Liver (tissue), 9 donors: ENCODE data around the gene FAM76B. TPM values are rescaled to one million over a fixed set of nuclear protein-coding genes. Genes with fewer than 3 reads are reported as not detected.

Experiments
- DNase-seq: peaks from one replicate; pipeline ENCODE4 v3.0.0-alpha.2; 2017; ENCODE audit warnings: low spot score
- H3K27ac ChIP-seq, 2 donors: one replicate each; pipeline ENCODE4 v1.7.0; 2013; ENCODE audit warnings: inconsistent platforms in 2 of 2, low read length in 2 of 2, control low read depth in 1 of 2, low read depth in 1 of 2, mild to moderate bottlenecking in 1 of 2
- H3K27me3 ChIP-seq, 4 donors: one replicate each; pipeline versions ENCODE4 v1.6.1 to v1.7.0; 2013; ENCODE audit warnings: low read length in 3 of 4, inconsistent platforms in 1 of 4, mild to moderate bottlenecking in 1 of 4, moderate library complexity in 1 of 4; ENCODE audit not compliant: control insufficient read depth in 4 of 4, insufficient read depth in 4 of 4
- H3K36me3 ChIP-seq, 4 donors: one replicate each; pipeline versions ENCODE4 v1.6.1 to v1.7.0; 2013; ENCODE audit warnings: low read length in 3 of 4, mild to moderate bottlenecking in 3 of 4, low read depth in 1 of 4, moderate library complexity in 1 of 4; ENCODE audit not compliant: control insufficient read depth in 4 of 4, insufficient read depth in 3 of 4
- H3K4me1 ChIP-seq, 4 donors: one replicate each; pipeline versions ENCODE4 v1.6.1 to v1.7.0; 2013; ENCODE audit warnings: low read length in 3 of 4, mild to moderate bottlenecking in 3 of 4, moderate library complexity in 1 of 4; ENCODE audit not compliant: control insufficient read depth in 4 of 4, insufficient read depth in 4 of 4
- H3K4me3 ChIP-seq, 3 donors: one replicate each; pipeline versions ENCODE4 v1.6.1 to v1.7.0; 2013; ENCODE audit warnings: low read length in 3 of 3, control low read depth in 1 of 3, low read depth in 1 of 3, mild to moderate bottlenecking in 1 of 3
- H3K9ac ChIP-seq, 2 donors: one replicate each; pipeline ENCODE4 v1.7.0; 2013; ENCODE audit warnings: low read length in 2 of 2, mild to moderate bottlenecking in 2 of 2, moderate library complexity in 2 of 2, control low read depth in 1 of 2, low read depth in 1 of 2
- H3K9me3 ChIP-seq, 4 donors: one replicate each; pipeline versions ENCODE4 v1.6.1 to v1.7.0; 2013; ENCODE audit warnings: low read length in 3 of 4; ENCODE audit not compliant: control insufficient read depth in 4 of 4
- EGR1 ChIP-seq, 2 donors: IDR thresholded peaks; 2 replicates each; pipeline ENCODE4 v1.6.1; 2016 to 2018; ENCODE audit warnings: antibody characterized with exemption in 2 of 2, low read depth in 2 of 2
- FOXA1 ChIP-seq: IDR thresholded peaks from 2 replicates; pipeline ENCODE4 v1.6.1; 2016; ENCODE audit warnings: antibody characterized with exemption
- FOXA2 ChIP-seq: IDR thresholded peaks from 2 replicates; pipeline ENCODE4 v1.6.1; 2016; ENCODE audit warnings: antibody characterized with exemption
- GABPA ChIP-seq, 2 donors: IDR thresholded peaks in 1 of 2; conservative IDR thresholded peaks in 1 of 2; 2 replicates each; pipeline ENCODE4 v1.6.1; 2016; ENCODE audit warnings: antibody characterized with exemption in 2 of 2, mild to moderate bottlenecking in 1 of 2, moderate library complexity in 1 of 2
- HNF4A ChIP-seq, 2 donors: conservative IDR thresholded peaks; 2 replicates each; pipeline ENCODE4 v1.6.1; 2016; ENCODE audit warnings: antibody characterized with exemption in 2 of 2, mild to moderate bottlenecking in 2 of 2
- HNF4G ChIP-seq: IDR thresholded peaks from 2 replicates; pipeline ENCODE4 v1.6.1; 2016; ENCODE audit warnings: antibody characterized with exemption
- JUND ChIP-seq, 2 donors: IDR thresholded peaks; 2 replicates each; pipeline ENCODE4 v1.6.1; 2016; ENCODE audit warnings: antibody characterized with exemption in 2 of 2
- NR2F2 ChIP-seq: IDR thresholded peaks from 2 replicates; pipeline ENCODE4 v1.6.1; 2016; ENCODE audit warnings: antibody characterized with exemption
- RAD21 ChIP-seq, 2 donors: IDR thresholded peaks; 2 replicates each; pipeline ENCODE4 v1.6.1; 2016; ENCODE audit warnings: antibody characterized with exemption in 2 of 2, mild to moderate bottlenecking in 2 of 2
- REST ChIP-seq: IDR thresholded peaks from 2 replicates; pipeline ENCODE4 v1.6.1; 2016; ENCODE audit warnings: antibody characterized with exemption, mild to moderate bottlenecking
- RXRA ChIP-seq, 2 donors: IDR thresholded peaks; 2 replicates each; pipeline ENCODE4 v1.6.1; 2017 to 2018; ENCODE audit warnings: antibody characterized with exemption in 2 of 2, mild to moderate bottlenecking in 1 of 2
- SP1 ChIP-seq: IDR thresholded peaks from 2 replicates; pipeline ENCODE4 v1.6.1; 2018; ENCODE audit warnings: antibody characterized with exemption, mild to moderate bottlenecking
- TAF1 ChIP-seq: conservative IDR thresholded peaks from 2 replicates; pipeline ENCODE4 v1.6.1; 2016; ENCODE audit warnings: antibody characterized with exemption, mild to moderate bottlenecking
- YY1 ChIP-seq: IDR thresholded peaks from 2 replicates; pipeline ENCODE4 v1.6.1; 2016; ENCODE audit warnings: antibody characterized with exemption, mild to moderate bottlenecking
- ZBTB33 ChIP-seq: IDR thresholded peaks from 2 replicates; pipeline ENCODE4 v1.6.1; 2016; ENCODE audit warnings: antibody characterized with exemption
- WGBS: extraction: QIAGEN DNeasy Blood & Tissue Kit; methylation state at CpG from one replicate; pipeline ENCODE4 v1.1.7; 2013; 5-methylcytosine and 5-hydroxymethylcytosine counted together
- polyA plus RNA-seq, 2 donors: library from polyadenylated mRNA; stranded (reverse) in 1 of 2; unstranded in 1 of 2; fragments of 200-250 nt in 1 of 2; fragments of >200 nt in 1 of 2; fragmentation: Nextera tagmentation in 1 of 2; extraction: Ambion mirVana in 1 of 2; gene quantifications; one replicate each; pipeline versions ENCODE4 v1.2.1 to v1.2.3, GENCODE V29; 2013 to 2015
- total RNA-seq, 2 donors: library from RNA; depleted of rRNA; stranded (reverse); fragments of >200 nt; gene quantifications; one replicate each; pipeline ENCODE4 v1.2.3, GENCODE V29; 2014
- TF ChIP-seq, protein P1 (sequence below): IDR thresholded peaks from 2 replicates; pipeline ENCODE4 v1.6.1; 2016; ENCODE audit warnings: antibody characterized with exemption
- TF ChIP-seq, protein P2 (sequence below): fragments of 150-350 bp; IDR thresholded peaks from 2 replicates; pipeline ENCODE4 v1.5.1; 2017; ENCODE audit warnings: improper control_type of control experiment, low read depth, low read length; ENCODE audit not compliant: missing input control
- TF ChIP-seq, protein P3 (sequence below): IDR thresholded peaks from 2 replicates; pipeline ENCODE4 v1.6.1; 2016; ENCODE audit warnings: antibody characterized with exemption
- donor health status: healthy.
- donor health status: healthy.
- donor health status: healthy.
- donor health status: healthy.
- donor health status: healthy.

The FAM76B gene
- total and polyA plus RNA-seq, 4 donors: 5.0 to 62.9 (median 19.3) TPM

DNA sequence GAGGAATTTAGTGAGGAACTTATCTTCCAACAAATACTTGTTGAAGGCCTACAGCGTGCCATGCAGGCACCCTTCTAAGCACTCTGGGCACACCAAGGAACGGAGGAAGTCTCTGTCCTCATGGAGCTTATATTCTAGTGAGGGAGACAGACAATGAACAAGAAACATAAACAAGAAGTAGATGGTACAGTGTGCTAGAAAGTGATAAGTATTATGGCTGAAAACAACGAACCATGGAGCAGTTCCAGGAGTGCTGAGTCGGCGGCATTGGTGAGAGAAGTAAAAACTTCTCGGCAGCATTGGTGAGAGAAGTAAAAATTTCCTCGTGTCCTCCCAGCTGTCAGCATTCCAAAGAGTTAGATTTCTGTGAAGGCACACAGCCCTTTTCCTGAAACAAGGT, 53.2 kb downstream of the FAM76B start:
- H3K4me3 ChIP-seq: no peak overlapping the region
- no peaks in the 10 kb centered on the region for H3K4me1 ChIP-seq
- DNase-seq: peak; percentile 52
- 65% methylated on average over 7 of the region's 7 CpGs for WGBS
- TF ChIP-seq, protein P1, sequence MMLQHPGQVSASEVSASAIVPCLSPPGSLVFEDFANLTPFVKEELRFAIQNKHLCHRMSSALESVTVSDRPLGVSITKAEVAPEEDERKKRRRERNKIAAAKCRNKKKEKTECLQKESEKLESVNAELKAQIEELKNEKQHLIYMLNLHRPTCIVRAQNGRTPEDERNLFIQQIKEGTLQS: no peak
- no peak for TF ChIP-seq REST
- no peak overlapping the region for H3K27ac ChIP-seq
- H3K9me3 ChIP-seq: no peaks in the 10 kb centered on the region
- no peaks in the 10 kb centered on the region for H3K36me3 ChIP-seq
- H3K27me3 ChIP-seq: no peaks in the 10 kb centered on the region
- no peak overlapping the region for H3K9ac ChIP-seq

DNA sequence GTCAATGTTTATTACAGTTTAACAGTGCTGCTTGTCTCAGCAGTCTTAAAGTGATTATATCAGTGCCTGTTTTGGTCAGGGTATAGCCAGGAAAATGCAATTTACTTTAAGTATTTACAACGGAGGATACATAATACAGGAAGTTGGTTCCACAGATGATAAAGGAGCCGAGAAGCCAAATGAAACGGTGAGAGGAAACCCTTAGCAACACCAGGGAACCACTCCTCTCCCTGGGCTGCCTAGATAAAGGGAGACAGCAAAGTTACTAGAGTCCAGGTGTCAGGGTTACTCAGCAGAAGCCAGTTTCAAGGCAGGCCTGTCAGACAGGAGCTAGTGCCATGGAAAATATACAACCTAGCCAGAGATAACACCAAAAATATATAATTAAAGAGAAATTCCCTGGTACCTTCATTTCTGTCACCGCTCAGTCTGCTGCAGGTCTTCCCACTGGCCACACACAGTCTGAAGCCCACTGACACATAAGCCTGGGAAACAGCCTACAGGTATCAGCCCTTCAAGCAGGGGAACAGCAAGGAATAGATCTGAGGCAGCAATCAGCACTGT, 55.5 kb downstream of the FAM76B start:
- Histone ChIP-seq H3K27ac (no peak overlapping the region), H3K36me3 (no peaks in the 10 kb centered on the region), H3K4me1 (no peaks in the 10 kb centered on the region), H3K4me3 (no peak overlapping the region), H3K27me3 (no peaks in the 10 kb centered on the region), H3K9ac (no peak overlapping the region), H3K9me3 (no peaks in the 10 kb centered on the region)
- peak; percentile 65 for DNase-seq
- TF ChIP-seq, protein P1: no peak
- TF ChIP-seq REST (no peak), FOXA2 (no peak), RAD21 (IDR thresholded peaks at IDR 0.05) (no peak), YY1 (no peak), RXRA (IDR thresholded peaks at IDR 0.05) (no peak), HNF4G (no peak), HNF4A (conservative IDR thresholded peaks at IDR 0.05) (no peak), TAF1 (no peak), GABPA (IDR thresholded peaks at IDR 0.05 in 1 of 2, conservative IDR thresholded peaks at IDR 0.05 in 1 of 2) (no peak), JUND (IDR thresholded peaks at IDR 0.05) (no peak), NR2F2 (no peak), SP1 (no peak), EGR1 (IDR thresholded peaks at IDR 0.05; ENCODE audit: low read depth in 2 of 2) (no peak), FOXA1 (no peak), ZBTB33 (no peak)
- TF ChIP-seq, protein P2, sequence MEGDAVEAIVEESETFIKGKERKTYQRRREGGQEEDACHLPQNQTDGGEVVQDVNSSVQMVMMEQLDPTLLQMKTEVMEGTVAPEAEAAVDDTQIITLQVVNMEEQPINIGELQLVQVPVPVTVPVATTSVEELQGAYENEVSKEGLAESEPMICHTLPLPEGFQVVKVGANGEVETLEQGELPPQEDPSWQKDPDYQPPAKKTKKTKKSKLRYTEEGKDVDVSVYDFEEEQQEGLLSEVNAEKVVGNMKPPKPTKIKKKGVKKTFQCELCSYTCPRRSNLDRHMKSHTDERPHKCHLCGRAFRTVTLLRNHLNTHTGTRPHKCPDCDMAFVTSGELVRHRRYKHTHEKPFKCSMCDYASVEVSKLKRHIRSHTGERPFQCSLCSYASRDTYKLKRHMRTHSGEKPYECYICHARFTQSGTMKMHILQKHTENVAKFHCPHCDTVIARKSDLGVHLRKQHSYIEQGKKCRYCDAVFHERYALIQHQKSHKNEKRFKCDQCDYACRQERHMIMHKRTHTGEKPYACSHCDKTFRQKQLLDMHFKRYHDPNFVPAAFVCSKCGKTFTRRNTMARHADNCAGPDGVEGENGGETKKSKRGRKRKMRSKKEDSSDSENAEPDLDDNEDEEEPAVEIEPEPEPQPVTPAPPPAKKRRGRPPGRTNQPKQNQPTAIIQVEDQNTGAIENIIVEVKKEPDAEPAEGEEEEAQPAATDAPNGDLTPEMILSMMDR: no peak
- TF ChIP-seq, protein P3, sequence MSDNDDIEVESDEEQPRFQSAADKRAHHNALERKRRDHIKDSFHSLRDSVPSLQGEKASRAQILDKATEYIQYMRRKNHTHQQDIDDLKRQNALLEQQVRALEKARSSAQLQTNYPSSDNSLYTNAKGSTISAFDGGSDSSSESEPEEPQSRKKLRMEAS: no peak
- WGBS: 33% methylated on average over 4 of the region's 4 CpGs
